Panc1 (cell line): Measurements from ENCODE around the gene OSBPL5.

Experiments used
- CTCF ChIP-seq: fragments of 450-650 bp; IDR thresholded peaks from 2 replicates; pipeline ENCODE4 v1.5.1; 2017; ENCODE audit warnings: mild to moderate bottlenecking
- POLR2AphosphoS5 ChIP-seq: IDR thresholded peaks from 2 replicates; pipeline ENCODE4 v1.6.1; 2012; ENCODE audit warnings: mild to moderate bottlenecking, low read depth, low read length, moderate library complexity
- TF ChIP-seq, protein P1 (sequence below), 2 experiments: IDR thresholded peaks; 2 replicates each; pipeline ENCODE4 v1.6.1; 2011 to 2012; ENCODE audit warnings: low read depth in 2 of 2, control low read depth in 1 of 2, low read length in 1 of 2, mild to moderate bottlenecking in 1 of 2, moderate library complexity in 1 of 2; ENCODE audit not compliant: insufficient read depth in 1 of 2

DNA sequence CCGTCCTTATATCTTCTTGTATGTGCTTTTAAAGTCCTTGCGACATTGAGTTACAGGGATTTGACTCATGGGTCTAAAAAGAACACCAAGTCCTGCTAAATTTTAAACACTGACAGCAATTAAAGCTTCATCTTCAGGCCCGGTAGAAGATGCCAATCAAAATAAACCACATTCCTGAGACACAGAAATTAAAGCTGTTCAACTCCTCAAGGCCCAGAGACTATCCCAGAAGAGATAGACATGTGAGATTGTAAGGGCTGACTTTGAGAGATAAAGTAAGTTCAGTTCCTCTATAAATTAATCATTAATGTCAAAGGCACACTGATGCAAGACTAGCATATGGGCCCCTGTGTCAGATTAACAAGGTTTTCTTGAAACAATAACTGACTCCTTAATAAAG, 49.8 kb downstream of the OSBPL5 start:
- no peak for TF ChIP-seq CTCF
- TF ChIP-seq, protein P1, sequence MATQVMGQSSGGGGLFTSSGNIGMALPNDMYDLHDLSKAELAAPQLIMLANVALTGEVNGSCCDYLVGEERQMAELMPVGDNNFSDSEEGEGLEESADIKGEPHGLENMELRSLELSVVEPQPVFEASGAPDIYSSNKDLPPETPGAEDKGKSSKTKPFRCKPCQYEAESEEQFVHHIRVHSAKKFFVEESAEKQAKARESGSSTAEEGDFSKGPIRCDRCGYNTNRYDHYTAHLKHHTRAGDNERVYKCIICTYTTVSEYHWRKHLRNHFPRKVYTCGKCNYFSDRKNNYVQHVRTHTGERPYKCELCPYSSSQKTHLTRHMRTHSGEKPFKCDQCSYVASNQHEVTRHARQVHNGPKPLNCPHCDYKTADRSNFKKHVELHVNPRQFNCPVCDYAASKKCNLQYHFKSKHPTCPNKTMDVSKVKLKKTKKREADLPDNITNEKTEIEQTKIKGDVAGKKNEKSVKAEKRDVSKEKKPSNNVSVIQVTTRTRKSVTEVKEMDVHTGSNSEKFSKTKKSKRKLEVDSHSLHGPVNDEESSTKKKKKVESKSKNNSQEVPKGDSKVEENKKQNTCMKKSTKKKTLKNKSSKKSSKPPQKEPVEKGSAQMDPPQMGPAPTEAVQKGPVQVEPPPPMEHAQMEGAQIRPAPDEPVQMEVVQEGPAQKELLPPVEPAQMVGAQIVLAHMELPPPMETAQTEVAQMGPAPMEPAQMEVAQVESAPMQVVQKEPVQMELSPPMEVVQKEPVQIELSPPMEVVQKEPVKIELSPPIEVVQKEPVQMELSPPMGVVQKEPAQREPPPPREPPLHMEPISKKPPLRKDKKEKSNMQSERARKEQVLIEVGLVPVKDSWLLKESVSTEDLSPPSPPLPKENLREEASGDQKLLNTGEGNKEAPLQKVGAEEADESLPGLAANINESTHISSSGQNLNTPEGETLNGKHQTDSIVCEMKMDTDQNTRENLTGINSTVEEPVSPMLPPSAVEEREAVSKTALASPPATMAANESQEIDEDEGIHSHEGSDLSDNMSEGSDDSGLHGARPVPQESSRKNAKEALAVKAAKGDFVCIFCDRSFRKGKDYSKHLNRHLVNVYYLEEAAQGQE (IDR thresholded peaks at IDR 0.05; ENCODE audit: insufficient read depth in 1 of 2, low read depth in 2 of 2, low read length in 1 of 2), result no peak
- no peak for TF ChIP-seq POLR2AphosphoS5
